GM18498 (cell line): ENCODE measurements around the gene MRRF.

Source experiments
- ATAC-seq: cut with Tn5 transposase; IDR thresholded peaks from one replicate; pipeline ENCODE4 v1.9.1; 2021; ENCODE audit warnings: mild to moderate bottlenecking, moderate library complexity; ENCODE audit not compliant: unreplicated experiment

MRRF gene

DNA sequence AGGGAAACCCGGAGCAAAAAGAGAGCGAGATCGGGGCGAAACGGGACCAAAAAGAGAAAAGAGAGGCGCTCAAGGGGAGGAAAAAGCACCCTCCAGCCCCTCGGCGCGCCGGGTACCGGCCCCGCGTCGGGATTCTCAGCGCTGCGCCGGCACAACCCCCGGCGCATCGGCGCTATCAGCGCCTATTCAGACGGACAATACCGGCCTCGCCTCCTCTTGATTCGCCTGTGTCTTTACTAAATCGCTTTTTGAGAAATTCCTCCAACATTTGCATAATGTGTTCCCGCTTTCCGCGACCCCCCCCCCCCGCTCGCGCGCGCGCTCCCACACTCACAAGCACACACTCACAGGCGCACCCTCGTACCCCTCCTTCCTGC lies 36.5 kb upstream of the MRRF start:
- no peak for ATAC-seq

- ATAC-seq, result no peak
Measured at GRCh38 chr9:122228568-122229484, 35.9 kb upstream of the MRRF start, which contains the start of gene LHX6. TSS of gene LHX6 (minus strand) at chr9:122228957. CDS start at chr9:122228740, 217 bp downstream.

GRCh38 chr9:122229485-122229837 lies 35.2 kb upstream of the MRRF start:
- ATAC-seq, result no peak

DNA sequence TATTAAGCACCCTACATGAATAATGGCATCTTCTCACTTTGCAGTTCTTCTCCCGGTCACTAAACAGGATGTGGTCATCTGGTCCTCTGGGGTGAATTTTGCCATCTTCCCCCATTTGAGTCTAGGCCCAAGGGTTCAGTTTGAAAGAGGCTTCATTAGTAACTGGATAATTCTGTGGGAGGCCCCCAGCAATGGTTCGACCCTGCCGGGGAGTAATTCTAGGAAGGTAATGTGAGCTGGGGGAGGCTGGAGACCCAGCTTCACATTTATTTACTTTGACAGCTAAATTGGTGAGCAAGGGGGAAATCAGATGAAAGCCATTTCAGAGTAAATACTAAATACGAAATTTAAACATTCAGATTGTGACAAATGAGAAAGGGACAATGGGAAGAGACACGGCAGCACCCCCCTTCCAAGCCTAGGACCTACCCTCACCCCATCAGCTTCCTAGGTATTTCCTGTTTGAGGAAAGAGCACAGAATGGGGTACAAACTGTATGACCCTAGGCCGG lies 31.8 kb upstream of the MRRF start:
- ATAC-seq, result no peak

GRCh38 chr9:122234022-122234748 lies 30.5 kb upstream of the MRRF start:
- ATAC-seq, result no peak

- ATAC-seq, result no peak
Measured at GRCh38 chr9:122236681-122237080, 28.0 kb upstream of the MRRF start.

GRCh38 chr9:122239722-122240121 lies 25.0 kb upstream of the MRRF start:
- ATAC-seq, result no peak

- ATAC-seq, result no peak
Measured at GRCh38 chr9:122244349-122244748, 20.3 kb upstream of the MRRF start.

DNA sequence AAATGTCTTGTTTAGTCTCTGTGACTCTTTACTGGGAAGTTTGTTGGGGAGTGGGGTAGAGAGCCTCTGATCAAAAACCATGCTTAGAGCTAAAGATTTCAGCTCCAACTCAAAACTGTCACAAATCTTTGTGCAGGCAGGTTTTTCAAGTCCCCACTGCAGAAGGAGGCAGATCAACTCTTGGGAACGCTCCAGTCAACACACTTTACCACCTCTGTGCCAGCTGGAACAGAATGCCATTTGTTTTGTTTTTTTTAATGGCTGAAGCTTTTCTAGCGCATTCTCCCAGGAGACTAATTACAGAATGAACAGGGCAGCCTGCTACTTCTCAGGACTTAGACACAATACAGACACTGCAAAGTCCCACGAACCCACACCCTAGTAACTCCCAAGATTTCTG lies 18.0 kb upstream of the MRRF start:
- ATAC-seq, result no peak

DNA sequence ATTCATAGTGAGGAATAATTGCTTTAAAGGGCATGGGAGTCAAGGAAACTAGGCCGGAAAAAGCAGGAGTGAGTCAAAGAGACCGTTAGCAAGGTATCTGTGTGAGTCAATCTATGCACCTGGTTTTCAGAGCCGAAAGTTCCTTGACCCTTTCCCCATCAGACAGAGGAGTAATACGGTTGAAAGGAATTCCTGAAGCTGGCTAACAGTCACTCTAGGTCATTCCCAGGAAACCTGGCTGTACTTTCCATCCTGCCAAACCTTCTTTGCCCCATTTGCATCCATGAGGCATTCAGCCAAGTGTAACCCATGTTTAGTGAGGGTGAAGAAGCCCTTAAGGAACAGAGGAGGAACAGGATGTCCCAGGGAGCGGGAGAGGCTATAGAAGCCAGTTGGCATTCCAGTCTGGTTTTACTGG lies 16.2 kb upstream of the MRRF start:
- no peak for ATAC-seq

DNA sequence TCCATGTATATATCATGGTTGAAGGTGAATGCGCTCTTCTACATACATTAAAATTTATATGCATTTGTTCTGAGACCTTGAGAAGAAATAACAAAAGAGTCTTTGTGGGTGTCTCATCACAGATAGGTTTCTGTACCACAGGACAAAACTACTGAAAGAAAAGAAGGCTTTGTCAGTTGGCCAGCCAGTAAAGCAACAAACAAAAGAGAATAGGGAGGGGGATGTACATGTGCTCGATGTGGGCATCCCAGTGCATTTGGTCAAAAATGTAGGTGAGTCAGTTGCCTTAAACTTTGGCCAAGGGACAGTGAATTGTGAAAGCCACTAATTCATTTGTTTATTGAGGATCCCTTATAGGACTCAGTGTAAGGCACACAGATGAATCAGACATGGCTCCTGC lies 13.3 kb upstream of the MRRF start:
- no peak for ATAC-seq

GRCh38 chr9:122252796-122253195 lies 11.9 kb upstream of the MRRF start:
- no peak for ATAC-seq

GRCh38 chr9:122254761-122255160 lies 9.9 kb upstream of the MRRF start:
- ATAC-seq, result no peak

DNA sequence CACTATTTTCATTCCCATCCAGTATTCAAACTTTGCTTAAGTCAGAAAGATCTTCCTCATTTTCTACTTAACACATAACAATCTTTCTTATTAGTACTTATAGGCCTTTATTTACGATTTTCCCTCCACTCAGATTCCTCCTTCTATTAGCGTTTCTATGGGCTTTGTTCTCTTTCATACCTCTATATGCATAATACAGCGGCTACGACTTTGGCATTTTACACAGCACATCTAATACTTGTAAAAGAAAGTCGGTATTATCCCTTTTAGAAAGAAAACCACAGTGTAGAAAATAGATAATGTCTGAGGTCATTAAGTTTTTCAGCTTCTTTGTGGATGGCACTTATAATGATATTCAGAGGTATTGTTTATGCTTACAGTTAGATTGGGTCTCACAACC lies 8.5 kb upstream of the MRRF start:
- no peak for ATAC-seq

DNA sequence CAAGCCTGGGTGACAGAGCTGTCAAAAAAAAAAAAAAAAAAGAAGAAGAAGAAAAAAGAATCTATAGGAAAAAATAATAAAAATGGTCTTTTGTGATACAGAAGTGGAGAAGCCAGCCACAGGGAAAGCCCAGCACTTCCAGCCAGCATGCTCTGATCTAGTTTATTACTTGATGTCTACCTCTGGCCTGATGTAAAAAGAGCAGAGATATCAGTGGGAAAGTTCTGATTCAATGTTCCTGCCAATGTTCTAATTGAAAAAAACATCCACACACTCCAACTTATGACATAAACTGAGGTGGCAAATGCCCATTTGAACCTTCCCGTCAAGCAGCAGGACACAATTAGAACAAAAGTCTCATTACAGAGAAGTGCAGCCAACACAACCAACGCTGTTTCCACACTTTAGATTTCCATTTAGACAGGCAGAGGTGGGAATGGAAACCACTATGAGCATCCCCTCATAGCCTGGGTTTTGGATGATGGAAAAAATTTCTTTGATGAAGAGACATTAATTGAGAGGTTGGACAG lies 5.7 kb upstream of the MRRF start:
- no peak for ATAC-seq

DNA sequence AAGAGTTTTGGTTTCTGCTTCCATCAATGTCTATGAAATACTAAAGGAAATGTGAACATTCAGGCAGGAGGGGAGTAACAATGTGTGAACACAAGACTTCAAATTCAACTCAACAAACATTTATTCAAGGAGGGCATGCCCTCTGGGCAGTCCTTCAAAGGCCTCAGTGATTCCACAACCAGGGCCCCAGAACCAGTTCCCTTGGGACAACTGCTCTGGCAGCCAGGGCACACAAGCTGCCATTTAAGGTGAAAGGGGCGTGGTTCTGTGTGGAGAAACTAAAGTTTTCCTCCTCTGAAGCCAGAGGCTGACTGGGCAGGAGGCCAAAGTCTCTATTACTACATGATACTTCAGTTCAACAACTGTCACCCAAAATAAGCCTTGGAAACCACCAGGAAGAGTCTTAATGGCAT lies 3.2 kb upstream of the MRRF start:
- no peak for ATAC-seq

GRCh38 chr9:122262073-122262472 lies 2.6 kb upstream of the MRRF start:
- ATAC-seq, result no peak

- no peak for ATAC-seq
Measured at GRCh38 chr9:122263699-122264349, 858 bp upstream of the MRRF start.

DNA sequence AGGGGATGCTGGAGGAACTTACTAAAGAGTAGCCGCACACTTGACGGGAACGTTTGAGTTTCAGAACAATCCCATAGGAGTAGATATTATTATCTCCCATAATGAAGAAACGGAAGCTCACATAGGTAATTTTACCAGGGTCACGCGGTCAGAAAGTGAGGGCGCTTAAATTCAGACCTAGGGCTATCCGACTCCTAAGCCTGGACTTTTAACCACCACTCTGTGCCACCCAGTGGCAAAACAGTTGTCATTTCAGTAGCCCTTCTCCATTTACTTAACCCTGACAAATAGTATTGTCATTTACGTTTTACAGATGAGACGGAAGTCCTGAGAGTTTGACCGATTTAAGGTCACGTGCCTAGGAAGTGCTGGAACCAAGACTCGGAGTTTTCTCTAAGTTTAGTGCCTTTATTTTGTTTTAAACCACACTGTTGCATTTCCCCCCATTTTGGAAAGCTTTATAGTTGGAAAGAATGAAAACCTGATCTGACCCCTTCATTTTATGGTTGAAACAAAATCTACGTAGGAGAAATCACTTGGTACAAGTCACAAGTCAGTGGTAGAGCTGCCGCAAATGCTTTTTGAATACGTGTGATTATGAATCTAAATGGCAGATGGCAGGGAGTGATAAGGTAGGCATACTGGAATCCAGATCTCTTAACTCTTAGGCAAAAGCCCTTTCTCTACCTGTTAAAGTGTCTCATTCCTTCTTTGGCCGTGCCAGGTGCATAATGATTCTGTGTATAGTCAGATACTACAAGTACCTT lies 650 bp downstream of the MRRF start:
- peak; percentile 37 for ATAC-seq

DNA sequence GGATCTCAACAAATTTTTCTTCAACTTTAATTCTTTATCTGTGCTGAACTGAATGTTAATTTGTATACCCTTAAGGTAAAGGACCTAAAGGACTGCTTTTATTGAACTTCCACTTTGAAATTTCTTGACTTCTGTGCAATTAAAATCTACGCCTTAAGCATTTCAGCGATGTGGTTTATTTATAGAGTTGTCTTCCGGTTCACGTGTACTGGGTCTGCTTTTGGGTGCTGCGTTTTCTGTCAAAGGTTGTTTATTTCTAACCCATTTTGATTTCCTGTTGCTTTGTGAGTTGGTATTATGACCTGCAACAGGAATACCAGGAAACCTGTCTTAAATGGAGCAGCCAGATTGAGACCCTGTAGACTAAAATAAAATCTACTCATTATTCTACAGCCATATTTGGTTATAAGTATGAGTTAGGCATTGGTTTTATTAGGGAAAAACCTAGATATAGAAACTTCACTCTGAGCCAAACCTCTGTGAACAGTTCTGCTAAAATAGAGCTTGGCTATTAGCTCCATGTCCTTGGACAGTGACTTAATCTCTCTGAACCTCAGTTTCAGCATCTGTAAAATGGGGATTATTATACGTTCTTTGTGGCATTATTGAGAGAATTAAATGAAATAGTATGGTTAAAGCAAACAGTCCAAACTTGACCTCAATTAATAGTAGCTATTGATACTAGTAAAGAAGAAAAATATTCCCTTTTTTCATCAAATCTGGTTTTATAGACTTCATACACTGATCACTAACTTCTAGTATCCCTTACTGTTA lies 3.5 kb downstream of the MRRF start:
- no peak for ATAC-seq
